ENCODE data around the gene MMP23B.

Gene MMP23B

DNA sequence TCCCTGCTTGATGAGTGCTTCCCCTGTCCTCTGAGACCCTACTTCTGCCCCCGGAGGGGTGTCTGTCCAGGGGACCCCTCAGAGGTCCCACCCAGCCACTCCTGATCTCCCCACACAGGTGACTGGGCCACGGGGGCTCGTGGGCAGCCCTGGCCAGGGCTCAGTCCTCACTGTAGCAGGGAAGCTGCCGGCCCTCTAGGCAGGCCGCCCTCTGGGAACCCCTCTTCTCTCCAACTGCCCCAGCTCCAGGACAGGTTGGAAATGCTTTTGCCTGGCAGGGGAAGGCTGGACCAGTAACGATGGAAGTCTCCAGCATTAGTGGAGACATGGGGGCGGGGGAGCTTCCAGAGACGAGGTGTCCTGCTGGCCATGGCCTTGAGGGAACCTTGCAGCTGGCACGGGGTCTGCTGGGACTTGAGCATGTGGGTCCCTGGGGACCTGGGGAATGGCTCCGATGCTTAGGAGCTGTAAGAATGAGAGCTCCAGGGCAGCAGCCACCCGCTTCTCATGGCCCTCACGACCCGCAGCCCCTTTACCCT is 28.9 kb upstream of the MMP23B start:
- DNase-seq (ENCODE audit: low spot score): no peak

DNA sequence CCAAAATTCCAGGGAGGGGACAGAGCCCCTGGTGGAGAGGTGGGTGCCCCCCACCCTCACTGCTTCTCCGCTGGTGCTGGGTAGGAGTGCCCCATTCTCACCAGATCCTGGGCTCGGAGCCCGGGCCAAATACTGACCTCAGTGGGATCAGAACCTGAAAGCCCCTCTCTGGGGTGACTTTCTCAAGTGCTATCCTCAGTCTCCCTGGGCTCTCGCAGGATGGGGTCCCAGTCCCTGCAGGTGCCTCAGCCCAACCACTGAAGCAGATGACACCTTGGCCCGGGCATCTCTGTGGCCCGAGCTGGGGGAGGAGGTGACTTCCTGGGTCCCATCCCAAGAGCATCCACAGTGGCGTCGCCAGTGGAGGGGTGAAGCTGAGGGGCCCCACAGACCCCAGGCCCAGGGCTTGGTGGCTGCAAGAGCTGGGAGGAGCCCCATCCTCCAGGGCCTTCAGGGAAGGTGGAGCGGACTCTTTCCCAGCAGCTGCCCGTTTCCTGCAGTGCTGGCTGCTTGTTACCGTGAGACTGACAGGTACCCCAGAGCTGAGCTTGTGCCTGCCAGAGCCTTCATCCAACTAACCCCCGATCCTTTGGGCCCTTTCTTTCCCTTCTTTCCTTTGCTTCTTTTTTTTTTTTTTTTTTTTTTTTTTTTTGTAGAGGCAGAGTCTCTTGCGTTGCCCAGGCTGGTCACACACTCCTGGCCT is 28.2 kb upstream of the MMP23B start:
- no peak for DNase-seq (ENCODE audit: low spot score)

DNA sequence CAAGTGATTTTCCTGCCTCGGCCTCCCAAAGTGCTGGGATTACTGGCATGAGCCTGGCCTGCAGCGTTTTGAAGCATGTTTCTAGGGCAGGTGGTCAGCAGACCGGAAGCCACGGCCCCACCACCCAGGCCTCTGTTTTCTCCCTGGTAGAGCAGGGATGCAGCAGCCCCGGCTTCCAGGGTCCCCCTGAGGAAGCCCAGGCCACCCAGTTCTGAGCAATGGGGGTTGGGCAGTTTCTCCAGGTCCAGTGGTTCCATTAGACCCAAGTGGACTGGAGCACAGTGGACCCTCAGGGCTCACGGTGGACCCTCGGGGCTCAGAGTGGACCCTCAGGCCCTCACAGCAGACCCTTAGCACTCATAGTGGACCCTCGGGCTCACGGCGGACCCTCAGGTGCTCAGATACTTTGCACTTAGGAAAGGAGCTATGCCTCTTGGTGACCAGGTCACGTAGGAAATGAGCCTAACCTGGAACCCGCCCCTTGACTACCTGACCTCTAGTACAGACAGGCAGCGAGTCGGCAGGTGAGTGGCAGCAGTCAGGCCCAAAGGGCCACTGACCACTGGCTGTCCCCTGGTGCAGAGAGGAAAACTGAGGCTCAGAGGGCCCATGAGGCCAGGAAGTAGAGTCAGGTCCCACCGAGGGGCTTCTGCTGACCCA is 27.5 kb upstream of the MMP23B start:
- DNase-seq (ENCODE audit: low spot score): no peak

DNA sequence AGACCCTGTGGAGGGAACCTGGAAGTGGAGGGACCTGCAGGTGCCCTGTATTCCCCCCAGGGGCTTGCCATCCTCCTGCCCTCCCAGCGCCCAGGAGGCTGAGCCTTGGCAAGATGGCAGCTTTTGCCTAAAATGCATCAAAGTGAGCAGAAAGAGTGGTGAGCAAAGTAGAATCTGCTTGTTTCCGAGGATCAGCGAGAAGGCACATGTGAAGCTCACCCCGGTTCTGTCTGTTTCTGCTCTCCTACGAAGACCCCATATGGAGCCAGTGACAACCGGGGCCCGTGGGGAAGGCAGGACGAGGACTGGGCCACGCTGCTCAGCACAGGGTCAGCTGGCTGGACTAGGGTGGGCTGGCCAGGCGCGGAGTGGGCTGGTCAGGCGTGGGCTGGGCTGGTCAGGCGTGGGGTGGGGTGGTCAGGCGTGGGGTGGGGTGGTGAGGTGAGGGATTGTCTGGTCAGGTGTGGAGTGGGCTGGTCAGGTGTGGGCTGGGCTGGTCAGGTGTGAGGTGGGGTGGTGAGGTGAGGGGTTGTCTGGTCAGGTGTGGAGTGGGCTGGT is 26.9 kb upstream of the MMP23B start:
- DNase-seq (ENCODE audit: low spot score): no peak

DNA sequence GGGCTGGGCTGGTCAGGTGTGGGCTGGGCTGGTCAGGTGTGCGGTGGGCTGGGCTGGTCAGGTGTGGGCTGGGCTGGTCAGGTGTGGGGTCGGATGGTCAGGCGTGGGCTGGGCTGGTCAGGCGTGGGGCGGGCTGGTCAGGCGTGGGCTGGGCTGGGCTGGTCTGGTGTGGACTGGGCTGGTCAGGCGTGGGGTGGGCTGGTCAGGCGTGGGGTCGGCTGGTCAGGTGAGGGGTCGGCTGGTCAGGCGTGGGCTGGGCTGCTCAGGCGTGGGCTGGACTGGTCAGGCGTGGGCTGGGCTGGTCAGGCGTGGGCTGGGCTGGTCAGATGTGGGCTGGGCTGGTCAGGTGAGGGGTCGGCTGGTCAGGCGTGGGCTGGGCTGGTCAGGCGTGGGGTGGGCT is 26.2 kb upstream of the MMP23B start:
- DNase-seq (ENCODE audit: low spot score): no peak

DNA sequence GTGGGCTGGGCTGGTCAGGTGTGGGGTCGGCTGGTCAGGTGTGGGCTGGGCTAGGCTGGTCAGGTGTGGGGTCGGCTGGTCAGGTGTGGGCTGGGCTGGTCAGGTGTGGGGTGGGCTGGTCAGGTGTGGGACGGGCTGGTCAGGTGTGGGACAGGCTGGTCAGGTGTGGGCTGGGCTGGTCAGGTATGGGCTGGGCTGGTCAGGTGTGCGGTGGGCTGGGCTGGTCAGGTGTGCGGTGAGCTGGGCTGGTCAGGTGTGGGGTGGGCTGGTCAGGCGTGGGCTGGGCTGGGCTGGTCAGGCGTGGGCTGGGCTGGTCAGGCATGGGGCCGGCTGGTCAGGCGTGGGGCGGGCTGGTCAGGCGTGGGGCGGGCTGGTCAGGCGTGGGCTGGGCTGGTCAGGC is 25.7 kb upstream of the MMP23B start:
- DNase-seq (ENCODE audit: low spot score): no peak

DNA sequence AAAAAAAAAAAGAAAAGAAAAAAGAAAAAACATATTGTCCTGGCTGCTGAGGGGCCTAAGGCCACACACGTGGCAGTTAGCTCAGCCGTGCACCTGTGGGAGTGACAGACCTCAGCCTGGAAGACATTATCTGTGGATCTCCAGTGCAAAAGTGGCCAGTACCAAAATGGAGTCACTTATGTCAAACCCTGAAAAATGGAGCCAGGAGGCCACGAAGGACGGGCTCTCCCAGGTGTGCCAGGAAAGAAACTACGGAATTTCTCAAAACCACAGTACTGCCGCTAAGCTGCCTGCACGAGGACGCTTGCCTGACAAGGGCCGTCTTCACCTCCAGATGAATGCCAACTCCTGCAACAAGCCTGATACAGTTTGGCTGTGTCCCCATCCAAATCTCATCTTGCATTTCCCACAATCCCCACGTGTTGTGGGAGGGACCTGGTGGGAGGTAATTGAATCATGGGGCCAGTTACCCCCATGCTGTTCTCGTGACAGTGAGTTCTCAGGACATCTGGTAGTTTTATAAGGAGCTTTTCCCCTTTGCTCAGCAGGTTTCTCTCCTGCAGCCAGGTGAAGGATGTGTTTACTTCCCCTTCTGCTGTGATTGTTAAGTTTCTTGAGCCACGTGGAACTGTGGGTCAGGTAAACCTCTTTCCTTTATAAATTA is 22.0 kb upstream of the MMP23B start:
- DNase-seq (ENCODE audit: low spot score): no peak

DNA sequence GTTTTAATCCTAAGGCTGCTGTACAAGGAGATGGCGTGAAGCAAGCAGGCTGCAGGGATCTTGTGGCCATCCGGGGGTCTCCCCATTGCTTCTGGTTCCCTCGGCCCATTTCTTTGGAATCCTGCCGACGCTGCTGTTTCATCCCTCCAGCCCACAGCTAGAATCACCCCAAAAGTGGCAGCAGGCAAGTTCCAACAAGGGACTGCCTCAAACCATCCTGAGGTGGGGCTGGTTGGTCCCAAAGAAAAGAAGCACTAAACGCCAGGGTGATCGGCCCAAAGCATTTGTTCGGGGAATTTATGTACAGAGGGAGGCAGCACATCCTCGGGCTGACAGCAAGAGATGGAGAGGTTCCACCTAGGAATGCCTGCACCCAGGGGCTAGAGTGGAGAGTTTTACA is 21.2 kb upstream of the MMP23B start:
- DNase-seq (ENCODE audit: low spot score): no peak

DNA sequence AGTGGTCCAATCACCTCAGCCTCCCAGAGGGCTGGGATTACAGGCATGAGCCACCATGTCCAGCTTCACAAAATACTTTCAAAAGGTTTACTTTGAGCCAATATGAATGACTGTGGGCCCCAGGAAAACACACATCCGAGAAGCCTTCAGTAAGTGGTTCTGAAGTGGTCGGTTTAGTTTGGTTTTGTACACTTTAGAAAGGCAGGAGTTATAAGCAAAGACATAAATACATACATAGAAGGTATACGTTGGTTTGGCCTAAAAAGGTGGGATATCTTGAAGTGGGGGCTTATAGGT is 19.9 kb upstream of the MMP23B start:
- DNase-seq (ENCODE audit: low spot score): no peak

DNA sequence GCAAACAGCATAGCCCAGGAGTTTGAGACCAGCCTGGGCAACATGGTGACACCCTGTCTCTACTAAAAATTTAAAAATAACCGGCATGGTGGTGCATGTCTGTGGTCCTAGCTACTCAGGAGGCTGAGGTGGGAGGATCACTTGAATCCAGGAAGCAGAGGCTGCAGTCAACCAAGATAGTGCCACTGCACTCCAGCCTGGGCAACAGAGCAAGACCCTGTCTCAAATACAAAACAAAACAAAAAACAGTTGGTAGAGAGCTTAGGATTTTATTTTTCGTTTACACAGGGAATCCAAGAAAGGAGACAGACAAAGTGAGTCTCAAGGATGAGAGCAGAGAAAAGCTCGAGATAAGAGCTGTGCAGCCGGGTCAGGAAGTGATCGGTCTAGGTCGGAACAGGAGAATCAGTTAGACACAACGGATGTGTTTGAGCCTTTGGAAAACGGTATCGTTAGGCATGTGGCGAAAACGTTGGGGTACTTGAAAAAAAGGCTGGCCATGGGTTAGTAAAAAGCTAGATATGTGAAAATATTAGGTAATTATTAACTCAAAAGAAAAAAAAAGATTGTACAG is 18.4 kb upstream of the MMP23B start:
- no peak for DNase-seq (ENCODE audit: low spot score)

DNA sequence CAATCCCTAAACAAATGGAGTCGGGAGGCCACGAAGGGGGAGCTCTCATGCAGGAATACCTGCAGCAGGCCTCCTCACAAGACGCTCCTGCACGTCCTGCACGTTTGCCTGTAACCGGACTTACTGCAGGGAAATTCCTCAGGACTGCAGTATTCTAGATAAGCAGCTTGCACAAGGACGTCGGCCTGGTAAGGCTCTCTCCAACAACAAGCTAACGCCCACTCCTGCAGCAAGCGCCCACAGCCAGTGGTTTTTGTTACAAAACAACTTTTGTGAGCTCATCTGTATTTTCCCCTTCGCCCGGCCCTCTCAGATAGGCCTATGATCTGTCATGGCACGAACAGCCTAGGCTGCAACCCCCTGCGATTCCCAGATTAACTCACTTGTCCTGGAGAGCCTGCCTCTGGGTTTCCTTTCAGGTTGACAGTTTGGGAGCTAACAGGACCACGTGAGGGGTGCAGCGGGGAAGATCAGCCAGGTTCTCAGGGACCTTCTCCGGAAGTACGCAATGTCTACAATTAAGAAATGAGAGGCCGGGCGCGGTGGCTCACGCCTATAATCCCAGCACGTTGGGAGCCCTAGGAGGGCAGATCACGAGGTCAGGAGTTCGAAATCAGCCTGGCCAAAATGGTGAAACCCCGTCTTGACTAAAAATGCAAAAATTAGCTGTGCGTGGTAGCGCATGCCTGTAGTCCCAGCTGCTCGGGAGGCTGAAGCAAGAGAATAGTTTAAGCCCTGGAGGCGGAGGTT is 17.6 kb upstream of the MMP23B start:
- peak; percentile 32 for DNase-seq (ENCODE audit: low spot score)

DNA sequence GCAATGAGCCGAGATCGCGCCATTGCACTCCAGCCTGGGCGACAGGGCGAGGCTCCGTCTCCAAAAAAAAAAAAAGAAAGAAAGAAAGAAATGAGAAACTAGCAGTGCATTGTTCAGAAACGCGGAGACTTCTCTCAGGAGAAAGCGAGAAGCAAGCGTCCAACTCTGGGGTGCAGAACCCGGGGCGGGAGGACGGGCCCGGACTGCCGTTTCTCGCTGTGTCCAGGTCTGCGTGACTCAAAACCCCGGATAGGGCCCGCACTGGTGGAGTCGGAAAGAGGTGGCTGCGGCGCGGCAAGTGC is 17.1 kb upstream of the MMP23B start:
- DNase-seq (ENCODE audit: low spot score): no peak

DNA sequence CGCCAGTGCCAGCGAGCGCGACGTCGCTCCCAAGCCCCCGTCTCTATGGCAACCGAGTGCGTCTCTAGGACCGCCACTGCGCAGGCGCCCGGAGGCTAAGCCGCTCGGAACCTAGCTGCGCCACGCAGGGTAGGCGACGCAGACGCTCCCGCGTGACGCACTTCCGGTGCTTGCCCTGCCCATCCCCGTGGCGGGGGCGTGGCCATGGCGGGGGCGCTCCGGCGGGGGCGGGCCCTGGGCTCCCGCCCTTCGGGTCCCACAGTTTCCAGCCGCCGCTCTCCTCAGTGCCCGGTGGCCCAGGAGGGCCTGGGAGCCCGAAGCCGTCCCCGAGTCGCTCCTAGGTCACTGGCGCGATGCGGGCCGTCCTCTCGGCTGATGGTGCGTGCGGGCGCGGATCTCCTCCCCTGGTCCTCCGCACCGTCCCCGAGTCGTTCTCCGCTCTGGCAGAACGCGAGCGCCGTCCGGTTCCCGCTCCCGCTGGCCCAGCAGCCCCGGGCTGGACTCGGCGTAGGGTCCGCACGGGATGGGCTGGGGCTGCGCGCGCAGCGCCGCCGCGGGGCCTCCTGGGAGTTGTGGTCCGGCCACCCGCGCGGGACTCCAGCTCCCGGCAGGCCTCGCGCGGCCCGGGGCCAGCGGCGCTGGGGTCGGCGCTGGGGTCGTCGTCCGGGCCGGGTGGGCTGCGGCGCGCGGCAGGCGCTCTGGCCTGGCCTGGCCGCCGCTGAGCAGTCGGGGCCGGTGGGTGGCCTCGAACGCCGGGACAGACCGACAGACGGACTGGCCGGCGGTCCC is 16.5 kb upstream of the MMP23B start, which contains the start of gene MIB2:
Gene MIB2, plus strand, starts transcription at position 245 of the 789 bp plus-strand sequence. CDS start 7,953 bp downstream, outside the sequence.
- peak; percentile 97 for DNase-seq (ENCODE audit: low spot score)

DNA sequence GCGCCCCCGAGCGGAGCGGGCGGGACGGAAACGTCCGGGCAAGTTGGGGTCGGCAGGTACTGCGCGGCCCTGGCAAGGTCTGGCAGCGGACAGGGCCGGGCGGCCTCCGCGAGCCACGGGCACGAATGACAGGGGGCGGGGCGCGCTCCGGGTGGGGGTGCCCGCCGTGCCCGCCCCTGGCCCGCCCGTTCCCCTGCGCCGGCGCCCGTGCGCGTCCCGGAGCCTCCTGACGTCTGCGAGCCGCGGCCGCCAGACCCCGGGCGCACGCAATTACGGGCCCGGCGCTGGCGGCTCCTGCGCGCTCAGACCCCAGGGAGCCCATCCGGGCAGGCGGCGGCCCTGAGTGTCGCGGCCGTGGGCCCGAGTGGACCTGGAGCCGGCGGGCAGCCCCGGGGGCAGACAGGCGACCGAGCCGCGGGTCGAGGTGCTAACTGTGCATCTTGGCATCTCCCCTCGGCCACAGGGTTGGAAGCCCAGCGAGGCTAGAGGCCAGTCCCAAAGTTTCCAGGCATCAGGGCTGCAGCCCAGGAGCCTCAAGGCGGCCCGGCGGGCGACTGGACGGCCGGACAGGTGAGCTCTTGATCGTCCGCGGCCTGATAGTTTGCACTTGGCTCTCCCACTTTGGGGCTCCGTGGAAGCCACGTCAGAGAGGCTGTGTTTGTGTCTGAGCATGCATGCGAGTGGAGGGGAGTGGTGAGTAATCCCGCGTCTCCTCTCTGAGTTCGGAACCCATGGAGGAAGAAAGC is 15.8 kb upstream of the MMP23B start:
- DNase-seq (ENCODE audit: low spot score): no peak

DNA sequence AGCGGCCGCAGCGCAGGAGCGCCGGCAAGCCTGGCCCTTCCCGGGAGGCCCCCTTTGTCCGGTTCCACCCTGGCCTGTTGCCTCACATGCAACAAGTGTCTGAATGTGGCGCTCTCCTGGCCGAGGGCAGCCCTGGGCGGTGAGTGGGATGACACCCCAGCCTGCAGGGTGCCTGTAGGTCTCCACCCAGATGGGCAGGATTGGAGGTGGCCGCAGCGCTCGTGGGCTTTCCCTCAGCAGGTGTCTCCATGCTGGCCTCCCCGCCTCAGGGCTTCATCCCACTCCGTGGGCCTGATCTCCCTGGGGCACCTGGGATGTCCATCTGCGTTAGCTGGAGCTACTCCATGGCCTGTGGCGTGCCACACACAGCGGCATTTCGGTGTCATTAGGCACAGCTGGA is 15.1 kb upstream of the MMP23B start:
- DNase-seq (ENCODE audit: low spot score): no peak

DNA sequence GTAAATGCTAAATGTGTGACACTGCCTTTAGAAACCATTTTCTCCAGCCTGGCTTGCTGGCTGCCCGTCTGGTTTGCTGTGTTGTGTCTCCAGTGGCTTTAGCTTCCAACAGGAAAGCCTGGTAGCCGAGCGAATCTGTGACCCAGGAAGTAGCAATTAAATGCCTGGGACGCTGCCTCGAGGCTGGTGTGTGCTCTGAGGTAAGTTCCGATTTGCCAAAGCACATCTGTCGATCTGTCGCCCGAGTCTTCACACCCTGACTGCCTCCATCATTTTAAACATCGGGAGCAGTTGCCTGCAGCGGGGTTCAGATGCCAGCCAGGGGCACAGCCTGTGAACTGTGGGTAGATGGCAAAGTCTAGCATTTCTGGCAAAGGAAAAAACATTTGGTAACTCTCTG is 14.5 kb upstream of the MMP23B start:
- DNase-seq (ENCODE audit: low spot score): no peak

DNA sequence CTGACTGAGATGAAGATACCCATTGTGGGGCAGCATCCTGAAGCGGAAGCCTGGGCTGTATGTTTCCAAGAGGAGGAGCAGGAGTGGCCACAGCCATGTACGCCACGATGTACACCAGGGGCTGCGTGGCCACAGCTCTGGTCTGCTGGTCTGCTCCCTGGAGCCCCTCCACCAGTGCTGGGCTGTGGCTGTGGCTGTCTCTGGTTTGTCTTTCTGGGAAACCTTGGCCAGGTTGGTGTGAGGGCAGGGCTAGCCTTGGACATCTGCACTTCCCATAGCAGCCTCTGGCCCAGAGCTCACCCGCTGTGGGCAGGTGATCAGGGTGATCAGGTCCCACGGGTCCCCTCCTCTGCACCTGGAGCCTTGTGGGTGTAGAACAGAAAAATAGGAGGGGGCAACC is 14.0 kb upstream of the MMP23B start:
- DNase-seq (ENCODE audit: low spot score): no peak

DNA sequence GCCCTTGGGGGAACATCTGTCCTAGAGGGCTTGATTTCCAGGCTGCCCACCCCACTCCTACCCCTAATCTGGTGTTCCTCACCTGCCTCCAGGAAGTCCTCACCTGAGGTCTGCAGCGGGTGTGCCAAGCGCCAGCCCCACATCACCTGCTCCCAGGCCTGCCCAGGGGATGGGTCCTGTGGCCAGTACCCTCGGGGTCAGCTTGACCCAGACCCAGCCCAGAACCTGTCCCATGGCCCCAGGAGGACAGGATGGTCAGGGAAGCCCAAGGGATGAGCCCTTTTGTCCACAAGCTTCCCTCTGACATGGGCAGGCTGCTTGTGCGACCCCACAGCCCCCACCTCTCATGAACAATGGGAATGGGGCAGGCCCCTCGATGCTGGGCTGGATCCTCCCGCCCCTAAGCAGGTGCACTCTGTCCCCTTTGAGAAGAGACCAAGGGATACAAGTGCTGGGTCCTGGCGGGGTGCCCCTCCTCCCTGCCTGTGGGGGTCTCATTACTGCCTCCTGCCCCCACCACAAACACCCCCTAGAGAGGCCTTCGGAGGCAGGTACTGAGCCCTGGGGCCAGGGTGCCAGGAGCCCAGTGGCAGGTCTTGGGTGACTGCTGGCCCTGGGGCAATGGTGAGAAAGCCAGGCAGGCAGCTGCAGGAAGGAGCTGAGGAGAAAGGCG is 13.4 kb upstream of the MMP23B start:
- DNase-seq (ENCODE audit: low spot score): no peak

DNA sequence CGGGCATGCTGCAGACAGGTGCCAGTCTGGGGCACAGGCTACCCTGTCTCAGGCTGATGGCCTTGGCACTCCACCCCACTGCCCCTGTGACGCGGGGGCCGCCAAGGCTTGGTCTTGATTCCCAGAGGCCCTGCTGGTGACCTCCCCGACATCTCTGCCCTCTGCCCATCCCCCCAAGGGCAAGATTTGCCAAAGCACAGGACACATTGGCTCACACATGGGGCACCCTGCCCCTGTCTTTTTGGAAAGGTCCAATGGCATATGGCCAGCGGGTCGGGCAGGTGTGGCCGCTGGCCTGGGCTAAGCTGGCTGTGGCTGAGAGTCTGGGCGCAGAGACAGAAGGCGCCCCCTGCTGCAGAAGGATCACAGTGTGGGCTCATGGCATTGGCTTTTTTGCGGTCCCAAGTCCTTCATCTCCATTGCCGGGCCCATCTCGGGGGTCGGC is 12.0 kb upstream of the MMP23B start:
- no peak for DNase-seq (ENCODE audit: low spot score)
